Gastroesophageal sphincter (tissue), 4 donors: ENCODE results near the gene CHDH. TPM values are rescaled to one million over a fixed set of nuclear protein-coding genes. Genes with fewer than 3 reads are reported as not detected.

Source experiments
- ATAC-seq: fragments of 150-250 bp; one replicate; pipeline ENCODE4 v1.9.1; 2016; ENCODE audit warnings: mild to moderate bottlenecking, moderate library complexity
- H3K27ac ChIP-seq, 4 donors: fragments of 200-600 bp; sonication (generic) in 3 of 4; 1 replicate in 3 of 4; 2 replicates in 1 of 4; pipeline ENCODE4 v1.5.1; 2016 to 2019
- H3K27me3 ChIP-seq: fragments of 200-600 bp; sonication (generic); one replicate; pipeline ENCODE4 v1.5.1; 2019
- H3K36me3 ChIP-seq, 2 donors: fragments of 200-600 bp; sonication (generic); one replicate each; pipeline ENCODE4 v1.5.1; 2019; ENCODE audit warnings: control low read depth in 1 of 2
- H3K4me1 ChIP-seq, 3 donors: fragments of 200-600 bp; sonication (generic); 1 replicate in 2 of 3; 2 replicates in 1 of 3; pipeline ENCODE4 v1.5.1; 2016 to 2019; ENCODE audit warnings: control low read depth in 2 of 3
- H3K4me3 ChIP-seq, 2 donors: fragments of 200-600 bp; sonication (generic); one replicate each; pipeline ENCODE4 v1.5.1; 2019; ENCODE audit warnings: mild to moderate bottlenecking in 1 of 2, moderate library complexity in 1 of 2
- H3K9me3 ChIP-seq, 3 donors: fragments of 200-600 bp; sonication (generic); one replicate each; pipeline ENCODE4 v1.5.1; 2017 to 2019; ENCODE audit warnings: control low read depth in 2 of 3
- CTCF ChIP-seq, 4 experiments: fragments of 200-600 bp in 2 of 4; fragments of 450-650 bp in 2 of 4; sonication (generic) in 1 of 4; IDR thresholded peaks; one replicate each; pipeline ENCODE4 v1.5.1; 2017 to 2019; ENCODE audit warnings: antibody characterized with exemption in 4 of 4, mild to moderate bottlenecking in 2 of 4, moderate library complexity in 2 of 4
- EP300 ChIP-seq: sonication (generic); formaldehyde crosslinking; IDR thresholded peaks from one replicate; pipeline ENCODE4 v1.6.1; 2017; ENCODE audit warnings: antibody characterized with exemption, mild to moderate bottlenecking
- POLR2A ChIP-seq, 2 donors: fragments of 450-650 bp; IDR thresholded peaks; one replicate each; pipeline ENCODE4 v1.6.1; 2017; ENCODE audit warnings: antibody characterized with exemption in 2 of 2, mild to moderate bottlenecking in 2 of 2, moderate library complexity in 1 of 2
- POLR2AphosphoS5 ChIP-seq: sonication (generic); formaldehyde crosslinking; IDR thresholded peaks from one replicate; pipeline ENCODE4 v1.6.1; 2017; ENCODE audit warnings: antibody characterized with exemption
- WGBS, 2 donors: methylation state at CpG; one replicate each; pipeline ENCODE4 v1.1.5; 2018; ENCODE audit warnings: low coverage in 1 of 2; 5-methylcytosine and 5-hydroxymethylcytosine counted together
- total RNA-seq, 4 donors: library from RNA; depleted of rRNA; stranded (reverse); fragments of >200 nt; gene quantifications; one replicate each; pipeline ENCODE4 v1.1.0, GENCODE V29; 2016

The CHDH gene
- total RNA-seq, 4 donors from 2014 or later, result 0.78 to 13.1 (median 4.0) TPM

GRCh38 chr3:53850895-53851294 lies 4.7 kb upstream of the CHDH start:
- WGBS, 2 donors, result 15 to 19% methylated on average over 4 to 5 of the region's 5 CpGs

GRCh38 chr3:53849916-53850315 lies 3.7 kb upstream of the CHDH start:
- Histone ChIP-seq H3K4me1 (peaks cover 0 to 27% (median 4%) of the 10 kb centered on the region in 3 donors), H3K27me3 (peaks cover 29% of the 10 kb centered on the region), H3K36me3 (no peaks in the 10 kb centered on the region), H3K27ac (no peak overlapping the region), H3K4me3 (no peak overlapping the region), H3K9me3 (no peaks in the 10 kb centered on the region)
- TF ChIP-seq CTCF (IDR thresholded peaks at IDR 0.05) (no peak), POLR2AphosphoS5 (no peak), EP300 (no peak), POLR2A (IDR thresholded peaks at IDR 0.05) (no peak)
- no peak for ATAC-seq
- 97% methylated on average over 4 to 7 of the region's 7 CpGs for WGBS, 2 donors

More at GRCh38 chr3:53850895-53851294, 4.7 kb upstream of the CHDH start:
- Histone ChIP-seq H3K4me1 (peaks cover 0 to 18% (median 4%) of the 10 kb centered on the region in 3 donors), H3K27ac (no peak overlapping the region), H3K36me3 (no peaks in the 10 kb centered on the region), H3K27me3 (peaks cover 29% of the 10 kb centered on the region), H3K4me3 (no peak overlapping the region), H3K9me3 (no peaks in the 10 kb centered on the region)
- TF ChIP-seq CTCF (IDR thresholded peaks at IDR 0.05), result no peak
- no peak for TF ChIP-seq EP300
- no peak for TF ChIP-seq POLR2AphosphoS5
- no peak for TF ChIP-seq POLR2A (IDR thresholded peaks at IDR 0.05)
- no peak for ATAC-seq

GRCh38 chr3:53846851-53847155 lies 584 bp upstream of the CHDH start:
- Histone ChIP-seq H3K36me3 (no peaks in the 10 kb centered on the region), H3K27me3 (peaks cover 29% of the 10 kb centered on the region), H3K4me3 (peak overlapping the region in 1 of 2 donors; percentile 80), H3K9me3 (no peaks in the 10 kb centered on the region), H3K4me1 (peaks cover 0 to 27% (median 4%) of the 10 kb centered on the region in 3 donors), H3K27ac (no peak overlapping the region)
- WGBS, 2 donors, result 67 to 72% methylated on average over 9 to 10 of the region's 10 CpGs
- no peak for TF ChIP-seq EP300
- no peak for TF ChIP-seq POLR2A (IDR thresholded peaks at IDR 0.05)
- no peak for TF ChIP-seq POLR2AphosphoS5
- TF ChIP-seq CTCF (IDR thresholded peaks at IDR 0.05), result no peak
- ATAC-seq, result no peak

- H3K9me3 ChIP-seq, result no peaks in the 10 kb centered on the region
- peaks cover 0 to 24% (median 4%) of the 10 kb centered on the region in 3 donors for H3K4me1 ChIP-seq
- ATAC-seq, result peak; percentile 35
- H3K27me3 ChIP-seq, result peaks cover 29% of the 10 kb centered on the region
- TF ChIP-seq EP300 (no peak), CTCF (IDR thresholded peaks at IDR 0.05) (no peak), POLR2A (IDR thresholded peaks at IDR 0.05) (no peak), POLR2AphosphoS5 (no peak)
- peak overlapping the region in 3 of 4 donors; percentile 44 to 81 (median 74) for H3K27ac ChIP-seq
- H3K4me3 ChIP-seq, result peak overlapping the region; percentile 42 to 80
- H3K36me3 ChIP-seq, result no peaks in the 10 kb centered on the region
- WGBS, 2 donors, result no CpG with 5 or more reads among the region's 34 CpGs
Measured at GRCh38 chr3:53845881-53846133, 412 bp downstream of the CHDH start.

GRCh38 chr3:53845103-53845880 lies 927 bp downstream of the CHDH start:
- peaks cover 29% of the 10 kb centered on the region for H3K27me3 ChIP-seq
- 15 to 60% methylated on average over 1 to 8 of the region's 25 CpGs for WGBS, 2 donors
- peak overlapping the region in 3 of 4 donors; percentile 44 to 81 (median 74) for H3K27ac ChIP-seq
- H3K4me1 ChIP-seq, result peaks cover 0 to 22% (median 4%) of the 10 kb centered on the region in 3 donors
- TF ChIP-seq POLR2AphosphoS5 (no peak), CTCF (IDR thresholded peaks at IDR 0.05) (peak in 3 of 4 experiments; percentile 11 to 44 (median 26)), POLR2A (IDR thresholded peaks at IDR 0.05) (no peak), EP300 (no peak)
- peak overlapping the region; percentile 42 to 80 for H3K4me3 ChIP-seq
- no peaks in the 10 kb centered on the region for H3K36me3 ChIP-seq
- H3K9me3 ChIP-seq, result no peaks in the 10 kb centered on the region
- ATAC-seq, result peak; percentile 53
